ENCODE data around the gene IL2RA. TPM values are rescaled to one million over a fixed set of nuclear protein-coding genes. Genes with fewer than 3 reads are reported as not detected.
A peak's percentile ranks its signal among the peaks of the same experiment; 100 is the strongest.

IL2RA gene
- total and polyA plus RNA-seq, 2 donors (not counting 3 experiments of a cell fraction or from before 2014, with no cell fraction given), result not detected

DNA sequence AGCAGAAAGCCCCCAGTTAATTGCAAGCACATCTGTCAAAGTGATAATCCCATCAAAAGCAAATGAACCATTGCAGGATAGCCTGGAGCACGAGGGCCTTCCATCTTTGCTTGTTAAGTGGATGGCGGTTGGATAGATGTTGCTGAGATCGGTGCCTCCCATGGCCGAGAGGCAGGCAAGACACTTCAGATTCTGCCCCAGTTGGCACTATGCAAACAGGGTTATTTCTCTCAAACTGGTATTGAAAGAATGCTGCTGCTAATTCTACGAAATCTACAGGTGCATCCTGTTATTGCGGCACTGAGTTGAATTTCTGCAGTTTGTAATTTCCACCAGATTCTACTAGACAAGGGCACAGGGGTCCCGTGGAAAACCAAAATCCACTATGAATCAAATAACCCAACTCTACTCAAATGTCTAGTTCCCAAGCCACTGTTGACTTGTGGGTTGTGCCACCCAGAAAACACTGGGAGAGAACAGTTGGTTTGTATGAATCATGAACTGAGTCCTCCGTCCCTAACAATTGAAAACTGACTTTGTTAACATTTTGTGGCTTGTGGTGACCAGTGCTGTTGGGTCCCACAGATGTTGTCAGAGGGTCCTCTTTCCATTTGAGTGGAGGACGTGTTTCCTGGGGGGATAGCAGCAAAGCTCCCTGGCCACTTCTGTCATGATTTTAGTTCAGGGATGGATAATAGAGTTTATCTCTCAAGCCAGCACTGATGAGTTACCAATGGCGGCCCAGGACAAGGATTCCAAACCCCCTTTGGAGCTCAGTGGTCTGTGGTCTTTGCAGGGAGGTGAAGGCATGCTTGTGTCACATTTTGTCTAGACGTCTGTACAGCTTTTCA, 7.1 kb upstream of the IL2RA start:
- Histone ChIP-seq H3K9ac (replicated peaks; ENCODE audit: extremely low read depth, insufficient read depth, low read length) (no peak overlapping the region), H2AFZ (ENCODE audit: low read depth, low read length) (no peak overlapping the region), H3K4me1 (ENCODE audit: control insufficient read depth, extremely low read depth, insufficient read depth, low read length) (no peaks in the 10 kb centered on the region), H3K79me2 (ENCODE audit: control insufficient read depth, insufficient read depth, low read length) (no peaks in the 10 kb centered on the region), H4K20me1 (replicated peaks; ENCODE audit: control insufficient read depth, extremely low read depth, insufficient read depth, low read length) (no peaks in the 10 kb centered on the region), H3K4me3 (replicated peaks in 1 of 3; ENCODE audit: insufficient read depth in 1 of 3, low read depth in 1 of 3, low read length in 3 of 3) (no peak overlapping the region), H3K9me3 (replicated peaks; ENCODE audit: control insufficient read depth, insufficient read depth, low read length) (no peaks in the 10 kb centered on the region), H3K4me2 (ENCODE audit: insufficient read depth, low read length) (no peak overlapping the region), H3K36me3 (ENCODE audit: control insufficient read depth in 2 of 2, extremely low read depth in 1 of 2, insufficient read depth in 2 of 2, low read length in 2 of 2) (no peaks in the 10 kb centered on the region), H3K27me3 (ENCODE audit: control insufficient read depth in 2 of 2, insufficient read depth in 2 of 2, low read length in 2 of 2) (peaks cover 0 to 6% of the 10 kb centered on the region in 2 experiments), H3K27ac (ENCODE audit: insufficient read depth, low read depth, low read length) (no peak overlapping the region), H3K9me1 (replicated peaks; ENCODE audit: control insufficient read depth, extremely low read depth, insufficient read depth, low read length) (no peaks in the 10 kb centered on the region)
- BruUV-seq (replicated peaks), result no TSS peak
- FAIRE-seq (no peak), DNase-seq (ENCODE audit: low read depth, low spot score) (peak; percentile 16)
- CTCF ChIA-PET, result interaction anchor here (1.2 kb wide), 1 partner anchor 17 kb away, joined by 4 read pairs; no protein-coding TSS in a partner anchor
- intact Hi-C loops (cut with micrococcal nuclease), result no loop called here
- TF ChIP-seq POLR2AphosphoS5 (IDR thresholded peaks at IDR 0.05; ENCODE audit: insufficient read depth, low read depth, low read length) (no peak), POLR2A (IDR thresholded peaks at IDR 0.05; ENCODE audit: low read depth, low read length) (no peak), MYC (IDR thresholded peaks at IDR 0.05; ENCODE audit: low read depth, low read length) (no peak), FOS (IDR thresholded peaks at IDR 0.05; ENCODE audit: borderline replicate concordance, insufficient read depth, low read length) (no peak), JUN (IDR thresholded peaks at IDR 0.05; ENCODE audit: borderline replicate concordance, insufficient read depth, insufficient read length, low read depth) (no peak), EZH2 (IDR thresholded peaks at IDR 0.05; ENCODE audit: borderline replicate concordance, low read depth, low read length, severe bottlenecking) (no peak), GATA2 (IDR thresholded peaks at IDR 0.05; ENCODE audit: insufficient read depth, insufficient read length, low read depth, low read length) (no peak)
- TF ChIP-seq, protein P1, sequence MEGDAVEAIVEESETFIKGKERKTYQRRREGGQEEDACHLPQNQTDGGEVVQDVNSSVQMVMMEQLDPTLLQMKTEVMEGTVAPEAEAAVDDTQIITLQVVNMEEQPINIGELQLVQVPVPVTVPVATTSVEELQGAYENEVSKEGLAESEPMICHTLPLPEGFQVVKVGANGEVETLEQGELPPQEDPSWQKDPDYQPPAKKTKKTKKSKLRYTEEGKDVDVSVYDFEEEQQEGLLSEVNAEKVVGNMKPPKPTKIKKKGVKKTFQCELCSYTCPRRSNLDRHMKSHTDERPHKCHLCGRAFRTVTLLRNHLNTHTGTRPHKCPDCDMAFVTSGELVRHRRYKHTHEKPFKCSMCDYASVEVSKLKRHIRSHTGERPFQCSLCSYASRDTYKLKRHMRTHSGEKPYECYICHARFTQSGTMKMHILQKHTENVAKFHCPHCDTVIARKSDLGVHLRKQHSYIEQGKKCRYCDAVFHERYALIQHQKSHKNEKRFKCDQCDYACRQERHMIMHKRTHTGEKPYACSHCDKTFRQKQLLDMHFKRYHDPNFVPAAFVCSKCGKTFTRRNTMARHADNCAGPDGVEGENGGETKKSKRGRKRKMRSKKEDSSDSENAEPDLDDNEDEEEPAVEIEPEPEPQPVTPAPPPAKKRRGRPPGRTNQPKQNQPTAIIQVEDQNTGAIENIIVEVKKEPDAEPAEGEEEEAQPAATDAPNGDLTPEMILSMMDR (IDR thresholded peaks at IDR 0.05; ENCODE audit: extremely low read depth in 1 of 2, insufficient read depth in 1 of 2, low read depth in 1 of 2, low read length in 2 of 2), result no peak
- TF ChIP-seq, protein P2, sequence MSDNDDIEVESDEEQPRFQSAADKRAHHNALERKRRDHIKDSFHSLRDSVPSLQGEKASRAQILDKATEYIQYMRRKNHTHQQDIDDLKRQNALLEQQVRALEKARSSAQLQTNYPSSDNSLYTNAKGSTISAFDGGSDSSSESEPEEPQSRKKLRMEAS (IDR thresholded peaks at IDR 0.05; ENCODE audit: insufficient read depth, insufficient read length), result no peak
- dilution Hi-C loops (cut with MboI; ENCODE audit: extremely low pct_ligation_motif_present, low sequenced_read_pairs), result no loop called here
- POLR2A ChIA-PET, result no interaction called here

All from endothelial cell of umbilical vein (primary cell).